HepG2 (cell line): ENCODE measurements around the gene GZF1. TPM values are rescaled to one million over a fixed set of nuclear protein-coding genes. Genes with fewer than 3 reads are reported as not detected.

Source experiments
- CEBPB ChIP-seq: IDR thresholded peaks from 2 replicates; pipeline ENCODE4 v1.6.1; 2011; ENCODE audit warnings: low read depth, low read length, improper control_type of control experiment, borderline replicate concordance
- CHCHD3 ChIP-seq: sonication (generic); formaldehyde crosslinking; IDR thresholded peaks from 2 replicates; pipeline ENCODE4 v1.8.0; 2022; ENCODE audit warnings: mild to moderate bottlenecking, missing genetic modification reagents, moderate library complexity
- ELK4 ChIP-seq: sonication (generic); formaldehyde crosslinking; IDR thresholded peaks from 2 replicates; pipeline ENCODE4 v1.9.0; 2021; ENCODE audit warnings: missing genetic modification reagents, borderline replicate concordance
- HNF4G ChIP-seq, 2 experiments: sonication (generic) in 1 of 2; formaldehyde crosslinking in 1 of 2; IDR thresholded peaks; 2 replicates each; pipeline versions ENCODE4 v1.4.0 to v1.6.1; 2011 to 2020; ENCODE audit warnings: borderline replicate concordance in 2 of 2, low read depth in 2 of 2, mild to moderate bottlenecking in 2 of 2, low read length in 1 of 2, missing genetic modification reagents in 1 of 2, moderate library complexity in 1 of 2
- HOXA9 ChIP-seq: sonication (generic); formaldehyde crosslinking; IDR thresholded peaks from 2 replicates; pipeline ENCODE4 v1.8.1; 2022; ENCODE audit warnings: missing genetic modification reagents, mild to moderate bottlenecking, moderate library complexity, borderline replicate concordance
- JDP2 ChIP-seq: sonication (generic); formaldehyde crosslinking; IDR thresholded peaks from 2 replicates; pipeline ENCODE4 v1.8.1; 2022; ENCODE audit warnings: missing genetic modification reagents, borderline replicate concordance
- MAFF ChIP-seq: IDR thresholded peaks from 2 replicates; pipeline ENCODE4 v1.6.1; 2011; ENCODE audit warnings: low read depth, low read length, improper control_type of control experiment
- MTA3 ChIP-seq: sonication (generic); formaldehyde crosslinking; IDR thresholded peaks from 2 replicates; pipeline ENCODE4 v1.4.0; 2020; ENCODE audit warnings: missing genetic modification reagents
- NR0B2 ChIP-seq: sonication (generic); formaldehyde crosslinking; IDR thresholded peaks from 2 replicates; pipeline ENCODE4 v1.4.0; 2020; ENCODE audit warnings: mild to moderate bottlenecking, missing genetic modification reagents
- NR2F6 ChIP-seq, 2 experiments: IDR thresholded peaks; 2 replicates each; pipeline ENCODE4 v1.6.1; 2016; ENCODE audit warnings: antibody characterized with exemption in 1 of 2, mild to moderate bottlenecking in 1 of 2
- RARA ChIP-seq: IDR thresholded peaks from 2 replicates; pipeline ENCODE4 v1.6.1; 2016; ENCODE audit warnings: missing genetic modification reagents, missing compliant biosample characterization
- THAP11 ChIP-seq: IDR thresholded peaks from 2 replicates; pipeline ENCODE4 v1.6.1; 2016; ENCODE audit warnings: missing biosample characterization, missing genetic modification reagents
- THAP7 ChIP-seq: sonication (generic); formaldehyde crosslinking; IDR thresholded peaks from 2 replicates; pipeline ENCODE4 v1.8.1; 2023; ENCODE audit warnings: mild to moderate bottlenecking, missing genetic modification reagents
- ZBTB7A ChIP-seq: sonication (generic); formaldehyde crosslinking; IDR thresholded peaks from 2 replicates; pipeline ENCODE4 v1.8.0; 2022; ENCODE audit warnings: mild to moderate bottlenecking, missing genetic modification reagents
- ZFP1 ChIP-seq: IDR thresholded peaks from 2 replicates; pipeline ENCODE4 v1.6.1; 2016
- ZIK1 ChIP-seq: sonication (generic); formaldehyde crosslinking; IDR thresholded peaks from 2 replicates; pipeline ENCODE4 v1.5.0; 2020; ENCODE audit warnings: mild to moderate bottlenecking, low read depth, missing genetic modification reagents, borderline replicate concordance
- ZNF230 ChIP-seq: sonication (generic); formaldehyde crosslinking; IDR thresholded peaks from 2 replicates; pipeline ENCODE4 v1.4.0; 2020; ENCODE audit warnings: mild to moderate bottlenecking, missing genetic modification reagents
- ZNF276 ChIP-seq: sonication (generic); formaldehyde crosslinking; IDR thresholded peaks from 2 replicates; pipeline ENCODE4 v1.4.0; 2020; ENCODE audit warnings: mild to moderate bottlenecking, low read depth, missing genetic modification reagents
- ZNF646 ChIP-seq: sonication (generic); formaldehyde crosslinking; IDR thresholded peaks from 2 replicates; pipeline ENCODE4 v1.9.0; 2021; ENCODE audit warnings: mild to moderate bottlenecking, missing genetic modification reagents
- ZNF678 ChIP-seq: sonication (generic); formaldehyde crosslinking; IDR thresholded peaks from 2 replicates; pipeline ENCODE4 v1.4.0; 2020; ENCODE audit warnings: mild to moderate bottlenecking, missing genetic modification reagents
- polyA plus RNA-seq, 8 experiments: library from polyadenylated mRNA; depleted of rRNA in 3 of 8; stranded (reverse) in 7 of 8; unstranded in 1 of 8; fragments of >200 nt; fragmentation: Illumina TruSeq in 4 of 8; extraction: Trizol in 4 of 8; gene quantifications; 2 replicates each; pipeline versions ENCODE4 v1.2.1 to v1.2.3, GENCODE V29; 2011 to 2016; ENCODE audit warnings: low read depth in 4 of 8, missing spikeins in 1 of 8, mixed read lengths in 1 of 8; ENCODE audit not compliant: insufficient read depth in 1 of 8
- total RNA-seq, 5 experiments: library from RNA; depleted of rRNA; stranded (reverse); fragments of >200 nt; fragmentation: Illumina TruSeq; extraction: Trizol; gene quantifications; 2 replicates each; pipeline ENCODE4 v1.2.3, GENCODE V29; 2016; ENCODE audit warnings: low read depth in 1 of 5

GZF1 gene
- total and polyA plus RNA-seq, 2 of the 13 experiments (the other 11 are each of a cell fraction or from before 2014, with no cell fraction given): 16.9 to 26.0 TPM

- no peak; the same call in 1 of the 2 replicates for TF ChIP-seq ZFP1 (CRISPR knock-in tag)
- TF ChIP-seq NR2F6 (IDR thresholded peaks at IDR 0.05): no peak
- TF ChIP-seq NR2F6 (CRISPR knock-in tag; IDR thresholded peaks at IDR 0.05): peak; percentile 5; the same call in 1 of the 2 replicates
- TF ChIP-seq ELK4: no peak
- 0 out of 2 replicates have a peak, but pooled peaks have one; percentile 5 for TF ChIP-seq RARA (CRISPR knock-in tag)
- TF ChIP-seq HNF4G (IDR thresholded peaks at IDR 0.05; ENCODE audit: borderline replicate concordance, low read depth, low read length): no peak
- no peak for TF ChIP-seq HNF4G (CRISPR knock-in tag; IDR thresholded peaks at IDR 0.05; ENCODE audit: borderline replicate concordance, low read depth)
- TF ChIP-seq HOXA9 (CRISPR knock-in tag): no peak
- TF ChIP-seq MTA3 (CRISPR knock-in tag): no peak
- TF ChIP-seq NR0B2 (CRISPR knock-in tag): no peak
- peak; percentile 92 for TF ChIP-seq CEBPB
- TF ChIP-seq ZNF276 (CRISPR knock-in tag): no peak
- TF ChIP-seq ZIK1: no peak
- no peak for TF ChIP-seq JDP2 (CRISPR knock-in tag)
- no peak for TF ChIP-seq THAP7
- peak; percentile 96 for TF ChIP-seq MAFF
- no peak for TF ChIP-seq THAP11 (CRISPR knock-in tag)
- no peak for TF ChIP-seq ZNF230 (CRISPR knock-in tag)
- TF ChIP-seq CHCHD3: no peak
- no peak for TF ChIP-seq ZNF646 (CRISPR knock-in tag)
- TF ChIP-seq ZNF678 (CRISPR knock-in tag): no peak
- TF ChIP-seq ZBTB7A (CRISPR knock-in tag): no peak
Measured at GRCh38 chr20:23361119-23361475, 885 bp upstream of the GZF1 start (continued).
